Ishikawa (cell line): Measurements from ENCODE around the gene HTT-AS.

ENCODE experiments used
- CEBPB ChIP-seq: IDR thresholded peaks from 2 replicates; pipeline ENCODE4 v1.6.1; 2012
- CREB1 ChIP-seq: IDR thresholded peaks from 2 replicates; pipeline ENCODE4 v1.6.1; 2012; ENCODE audit warnings: low read depth
- EGR1 ChIP-seq: IDR thresholded peaks from 2 replicates; pipeline ENCODE4 v1.6.1; 2012
- EP300 ChIP-seq: IDR thresholded peaks from 2 replicates; pipeline ENCODE4 v1.6.1; 2012; ENCODE audit warnings: borderline replicate concordance
- FOXM1 ChIP-seq: IDR thresholded peaks from 2 replicates; pipeline ENCODE4 v1.6.1; 2012; ENCODE audit warnings: low read depth, borderline replicate concordance
- NFIC ChIP-seq: IDR thresholded peaks from 2 replicates; pipeline ENCODE4 v1.6.1; 2012
- RAD21 ChIP-seq: IDR thresholded peaks from 2 replicates; pipeline ENCODE4 v1.6.1; 2012; ENCODE audit warnings: low read depth
- TAF1 ChIP-seq: IDR thresholded peaks from 2 replicates; pipeline ENCODE4 v1.6.1; 2012; ENCODE audit warnings: low read depth, mild to moderate bottlenecking
- TCF12 ChIP-seq: IDR thresholded peaks from 2 replicates; pipeline ENCODE4 v1.6.1; 2012; ENCODE audit warnings: low read depth
- TEAD4 ChIP-seq: IDR thresholded peaks from 2 replicates; pipeline ENCODE4 v1.6.1; 2012
- YY1 ChIP-seq: IDR thresholded peaks from 2 replicates; pipeline ENCODE4 v1.6.1; 2012; ENCODE audit warnings: low read depth
- ZBTB7A ChIP-seq: IDR thresholded peaks from 2 replicates; pipeline ENCODE4 v1.6.1; 2012; ENCODE audit warnings: low read depth
- TF ChIP-seq, protein P1 (sequence below): IDR thresholded peaks from 2 replicates; pipeline ENCODE4 v1.6.1; 2012; ENCODE audit warnings: low read depth, mild to moderate bottlenecking
- TF ChIP-seq, protein P2 (sequence below): IDR thresholded peaks from 2 replicates; pipeline ENCODE4 v1.6.1; 2012
- TF ChIP-seq, protein P3 (sequence below): IDR thresholded peaks from 2 replicates; pipeline ENCODE4 v1.6.1; 2012

Gene HTT-AS

DNA sequence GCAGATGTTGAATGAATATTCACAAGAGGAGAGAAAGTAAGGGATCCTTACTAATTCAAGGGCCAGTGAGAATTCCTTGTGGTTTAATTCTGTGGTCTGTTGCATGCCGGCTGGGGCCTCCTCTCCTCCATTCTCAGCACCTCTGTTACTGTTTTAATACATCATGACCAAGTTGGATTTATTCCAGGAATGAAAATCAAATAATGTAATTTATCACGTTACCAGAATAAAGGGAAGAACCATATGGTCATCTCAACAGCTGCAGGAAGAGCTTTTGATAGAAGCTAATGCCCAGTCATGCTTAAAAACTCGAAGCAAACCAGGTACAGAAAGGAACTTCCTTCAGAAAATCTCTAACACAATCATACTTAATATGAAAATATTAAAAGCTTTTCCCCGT lies 56.8 kb downstream of the HTT-AS start:
- TF ChIP-seq CEBPB (no peak), EGR1 (no peak), CREB1 (no peak), TEAD4 (no peak)

DNA sequence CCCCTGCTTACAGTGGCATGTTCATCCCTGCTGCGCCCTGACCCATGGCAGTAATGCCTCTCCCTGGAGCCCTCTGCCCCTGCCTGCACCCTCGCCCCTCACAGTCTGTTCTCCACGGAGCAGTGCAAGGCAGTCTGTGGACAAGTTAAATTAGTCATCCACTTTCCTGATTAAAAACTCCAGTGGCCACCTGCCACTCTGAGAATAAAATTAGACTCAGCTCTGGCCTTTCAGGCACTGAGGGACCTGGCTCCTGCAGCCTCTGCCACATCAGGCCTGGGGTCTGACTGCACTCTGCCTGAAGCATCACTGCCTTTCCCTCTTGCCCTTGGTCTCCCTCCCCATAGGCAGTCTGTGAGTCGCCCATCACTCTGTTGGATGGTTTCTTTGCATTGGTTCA lies 57.4 kb downstream of the HTT-AS start:
- TF ChIP-seq TAF1 (no peak), TEAD4 (no peak), NFIC (no peak), EGR1 (no peak), YY1 (no peak), FOXM1 (no peak), ZBTB7A (no peak), RAD21 (no peak), CREB1 (no peak), TCF12 (no peak), CEBPB (no peak), EP300 (no peak)
- TF ChIP-seq, protein P1, sequence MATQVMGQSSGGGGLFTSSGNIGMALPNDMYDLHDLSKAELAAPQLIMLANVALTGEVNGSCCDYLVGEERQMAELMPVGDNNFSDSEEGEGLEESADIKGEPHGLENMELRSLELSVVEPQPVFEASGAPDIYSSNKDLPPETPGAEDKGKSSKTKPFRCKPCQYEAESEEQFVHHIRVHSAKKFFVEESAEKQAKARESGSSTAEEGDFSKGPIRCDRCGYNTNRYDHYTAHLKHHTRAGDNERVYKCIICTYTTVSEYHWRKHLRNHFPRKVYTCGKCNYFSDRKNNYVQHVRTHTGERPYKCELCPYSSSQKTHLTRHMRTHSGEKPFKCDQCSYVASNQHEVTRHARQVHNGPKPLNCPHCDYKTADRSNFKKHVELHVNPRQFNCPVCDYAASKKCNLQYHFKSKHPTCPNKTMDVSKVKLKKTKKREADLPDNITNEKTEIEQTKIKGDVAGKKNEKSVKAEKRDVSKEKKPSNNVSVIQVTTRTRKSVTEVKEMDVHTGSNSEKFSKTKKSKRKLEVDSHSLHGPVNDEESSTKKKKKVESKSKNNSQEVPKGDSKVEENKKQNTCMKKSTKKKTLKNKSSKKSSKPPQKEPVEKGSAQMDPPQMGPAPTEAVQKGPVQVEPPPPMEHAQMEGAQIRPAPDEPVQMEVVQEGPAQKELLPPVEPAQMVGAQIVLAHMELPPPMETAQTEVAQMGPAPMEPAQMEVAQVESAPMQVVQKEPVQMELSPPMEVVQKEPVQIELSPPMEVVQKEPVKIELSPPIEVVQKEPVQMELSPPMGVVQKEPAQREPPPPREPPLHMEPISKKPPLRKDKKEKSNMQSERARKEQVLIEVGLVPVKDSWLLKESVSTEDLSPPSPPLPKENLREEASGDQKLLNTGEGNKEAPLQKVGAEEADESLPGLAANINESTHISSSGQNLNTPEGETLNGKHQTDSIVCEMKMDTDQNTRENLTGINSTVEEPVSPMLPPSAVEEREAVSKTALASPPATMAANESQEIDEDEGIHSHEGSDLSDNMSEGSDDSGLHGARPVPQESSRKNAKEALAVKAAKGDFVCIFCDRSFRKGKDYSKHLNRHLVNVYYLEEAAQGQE, result no peak
- TF ChIP-seq, protein P2, sequence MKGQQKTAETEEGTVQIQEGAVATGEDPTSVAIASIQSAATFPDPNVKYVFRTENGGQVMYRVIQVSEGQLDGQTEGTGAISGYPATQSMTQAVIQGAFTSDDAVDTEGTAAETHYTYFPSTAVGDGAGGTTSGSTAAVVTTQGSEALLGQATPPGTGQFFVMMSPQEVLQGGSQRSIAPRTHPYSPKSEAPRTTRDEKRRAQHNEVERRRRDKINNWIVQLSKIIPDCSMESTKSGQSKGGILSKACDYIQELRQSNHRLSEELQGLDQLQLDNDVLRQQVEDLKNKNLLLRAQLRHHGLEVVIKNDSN, result no peak
- TF ChIP-seq, protein P3, sequence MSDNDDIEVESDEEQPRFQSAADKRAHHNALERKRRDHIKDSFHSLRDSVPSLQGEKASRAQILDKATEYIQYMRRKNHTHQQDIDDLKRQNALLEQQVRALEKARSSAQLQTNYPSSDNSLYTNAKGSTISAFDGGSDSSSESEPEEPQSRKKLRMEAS, result no peak

DNA sequence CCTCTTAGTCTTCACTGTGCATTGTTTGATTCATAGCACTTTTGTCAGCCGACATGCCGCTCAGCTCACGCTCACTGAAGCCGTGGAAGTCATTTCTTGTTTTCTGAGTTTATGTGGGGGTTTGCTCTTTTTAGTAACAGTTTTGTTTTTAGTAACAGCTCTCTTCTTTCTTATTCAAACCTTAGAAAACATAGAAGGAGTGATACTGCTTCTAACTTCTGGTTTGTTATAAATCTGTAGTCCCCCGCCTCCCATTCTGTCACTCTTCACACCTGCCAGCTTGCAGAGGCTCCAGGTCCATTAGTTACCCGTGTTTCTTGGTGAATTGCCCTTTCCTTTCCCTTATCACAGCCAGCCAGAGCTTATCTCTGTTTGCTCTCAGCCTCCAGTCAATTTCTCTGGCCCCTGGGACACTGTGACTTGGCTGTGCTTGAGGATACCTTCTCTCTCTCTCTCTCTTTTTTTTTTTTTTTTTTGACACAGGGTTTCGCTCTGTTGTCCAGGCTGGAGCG lies 60.4 kb downstream of the HTT-AS start:
- TF ChIP-seq, protein P1, result no peak
- no peak for TF ChIP-seq CEBPB
- TF ChIP-seq FOXM1, result no peak
